ENCODE results near the gene EVA1B.

EVA1B gene

GRCh38 chr1:36320291-36320761 is 3.1 kb downstream of the EVA1B start:
- no peak for DNase-seq (ENCODE audit: low spot score)

DNA sequence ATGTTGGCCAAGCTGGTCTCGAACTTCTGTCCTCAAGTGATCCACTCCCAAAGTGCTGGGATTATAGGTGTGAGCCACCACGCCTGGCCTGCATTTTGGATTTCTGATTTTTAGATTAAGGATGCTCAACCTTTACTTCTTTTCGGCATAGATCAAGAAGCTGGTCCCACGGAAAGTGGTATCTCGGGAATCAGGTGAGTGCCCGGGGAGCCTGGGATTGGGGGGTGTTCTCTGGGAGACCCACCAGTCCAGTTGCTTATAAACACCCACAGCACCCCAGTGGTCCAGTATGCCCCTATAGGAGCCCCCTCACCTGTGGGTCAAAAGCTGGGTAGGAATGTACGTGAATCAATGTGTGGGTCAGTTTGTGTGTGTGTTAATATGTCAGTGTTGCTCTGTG is 14.0 kb downstream of the EVA1B start:
- no peak for DNase-seq (ENCODE audit: low spot score)

DNA sequence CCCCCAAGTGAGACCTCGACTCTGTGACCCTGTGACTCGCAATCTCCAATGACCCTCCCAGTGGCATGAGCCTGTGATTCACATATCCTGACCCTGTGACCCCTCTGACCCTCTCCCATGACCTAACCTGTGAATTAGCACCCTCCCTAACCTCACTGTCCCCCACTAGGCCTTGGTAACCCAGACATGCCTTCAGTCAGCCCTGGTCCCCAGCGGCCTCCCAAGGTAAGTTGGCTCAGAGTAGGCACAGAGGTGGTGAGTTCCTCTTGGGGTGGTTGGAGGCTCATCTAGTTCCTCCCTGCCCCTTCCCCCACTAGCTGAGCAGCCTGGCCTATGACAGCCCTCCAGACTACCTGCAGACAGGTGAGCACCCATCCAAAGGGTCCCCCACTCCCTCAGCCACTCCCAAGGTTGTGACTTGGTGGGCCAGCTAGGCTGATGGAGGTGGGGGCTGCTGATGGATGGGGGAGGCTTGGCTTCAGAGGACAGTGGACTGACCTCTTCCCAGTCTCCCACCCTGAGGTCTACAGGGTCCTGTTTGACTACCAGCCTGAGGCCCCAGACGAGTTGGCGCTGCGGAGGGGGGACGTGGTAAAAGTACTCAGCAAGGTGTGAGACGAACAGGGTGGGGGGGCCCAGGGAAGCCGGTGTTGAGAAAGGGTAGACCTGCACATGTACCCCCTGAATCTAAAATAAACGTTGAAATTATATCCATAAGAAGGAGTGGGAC is 15.7 kb downstream of the EVA1B start:
- DNase-seq (ENCODE audit: low spot score) = no peak

DNA sequence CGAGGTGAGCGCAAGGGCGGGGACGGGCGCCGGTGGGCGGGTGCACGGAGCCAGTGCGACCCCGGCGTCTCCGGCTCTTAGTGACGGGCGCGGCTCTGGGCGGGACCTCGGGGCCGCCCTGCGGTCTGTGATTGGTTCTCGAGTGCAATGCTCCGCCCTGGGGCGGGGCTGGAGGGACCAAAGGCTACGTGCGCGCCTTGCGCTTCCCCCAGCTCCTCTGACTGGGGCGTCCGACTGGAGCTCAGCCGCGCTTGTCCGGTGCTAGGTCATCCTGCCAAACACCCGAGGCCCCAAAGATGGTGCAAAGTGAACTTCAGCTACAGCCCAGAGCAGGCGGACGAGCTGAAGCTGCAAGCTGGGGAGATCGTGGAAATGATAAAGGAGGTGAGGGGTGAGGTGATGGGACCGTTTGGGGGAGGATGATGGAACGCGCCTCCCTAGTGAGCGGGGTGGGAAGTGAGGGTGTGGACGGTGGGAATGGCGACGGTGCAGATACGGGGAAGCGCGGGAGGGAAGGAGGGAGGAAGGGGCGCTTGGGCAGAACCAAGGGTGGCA is 16.5 kb downstream of the EVA1B start:
- DNase-seq (ENCODE audit: low spot score) = peak; percentile 89

DNA sequence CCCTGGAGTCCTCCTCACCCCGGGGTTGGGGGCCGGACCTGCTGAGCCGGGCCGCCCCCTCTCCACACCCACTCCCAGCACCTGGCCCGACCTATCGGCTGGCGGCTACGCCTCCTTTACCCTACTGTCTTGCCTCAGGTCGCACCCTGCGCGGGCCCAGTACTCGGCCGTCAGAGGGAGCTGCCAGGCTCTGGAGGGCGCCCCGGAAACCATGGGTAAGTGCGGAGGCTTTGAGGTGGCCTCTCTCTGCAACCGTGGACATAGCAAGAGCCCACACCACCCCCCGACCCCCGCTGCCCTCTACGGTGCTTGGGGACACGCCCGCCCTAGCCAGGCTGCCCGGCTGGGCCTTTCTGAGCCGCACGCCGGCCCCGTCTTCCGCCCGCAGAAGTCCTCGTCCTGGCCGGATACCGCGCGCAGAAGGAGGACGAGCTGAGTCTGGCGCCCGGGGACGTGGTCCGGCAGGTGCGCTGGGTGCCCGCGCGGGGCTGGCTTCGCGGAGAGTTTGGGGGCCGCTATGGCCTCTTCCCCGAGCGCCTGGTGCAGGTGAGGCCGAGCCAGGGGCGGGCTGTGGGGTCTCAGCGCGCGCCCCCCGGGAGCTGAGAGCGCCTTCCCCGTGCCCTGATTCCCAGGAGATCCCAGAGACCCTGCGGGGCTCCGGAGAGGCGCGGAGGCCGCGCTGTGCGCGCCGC is 17.1 kb downstream of the EVA1B start, which contains the start of gene SH3D21:
Gene SH3D21, plus strand, starts transcription at position 159 of the 692 bp plus-strand sequence. Its CDS starts 53 bp downstream, at position 212.
- DNase-seq (ENCODE audit: low spot score) = peak; percentile 24

GRCh38 chr1:36305915-36306209 is 17.6 kb downstream of the EVA1B start:
- DNase-seq (ENCODE audit: low spot score) = no peak

GRCh38 chr1:36304970-36305914 is 18.2 kb downstream of the EVA1B start:
- no peak for DNase-seq (ENCODE audit: low spot score)

GRCh38 chr1:36304521-36304920 is 18.9 kb downstream of the EVA1B start:
- no peak for DNase-seq (ENCODE audit: low spot score)

GRCh38 chr1:36303650-36304360 is 19.6 kb downstream of the EVA1B start:
- DNase-seq (ENCODE audit: low spot score) = no peak

DNA sequence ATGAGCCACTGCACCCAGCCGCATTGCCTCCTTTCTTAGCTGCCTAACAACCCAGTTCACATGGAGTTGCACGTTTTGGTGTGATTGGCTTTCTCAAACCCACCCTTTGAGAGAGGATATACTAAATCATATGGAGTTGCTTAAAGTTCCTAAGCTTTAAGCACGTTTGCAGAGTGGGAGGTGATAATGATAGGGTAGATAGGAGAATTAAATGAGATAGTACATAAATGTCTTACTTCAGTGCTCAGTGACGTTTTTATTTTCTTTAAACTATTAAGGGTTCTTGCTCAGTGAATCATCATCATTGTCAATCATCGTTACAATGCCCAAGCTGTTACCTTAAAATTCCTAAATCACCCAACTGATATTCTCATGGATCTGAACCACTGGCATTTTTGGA is 20.2 kb downstream of the EVA1B start:
- DNase-seq (ENCODE audit: low spot score) = no peak

- no peak for DNase-seq (ENCODE audit: low spot score)
Observed at GRCh38 chr1:36301220-36301619, 22.2 kb downstream of the EVA1B start.

DNA sequence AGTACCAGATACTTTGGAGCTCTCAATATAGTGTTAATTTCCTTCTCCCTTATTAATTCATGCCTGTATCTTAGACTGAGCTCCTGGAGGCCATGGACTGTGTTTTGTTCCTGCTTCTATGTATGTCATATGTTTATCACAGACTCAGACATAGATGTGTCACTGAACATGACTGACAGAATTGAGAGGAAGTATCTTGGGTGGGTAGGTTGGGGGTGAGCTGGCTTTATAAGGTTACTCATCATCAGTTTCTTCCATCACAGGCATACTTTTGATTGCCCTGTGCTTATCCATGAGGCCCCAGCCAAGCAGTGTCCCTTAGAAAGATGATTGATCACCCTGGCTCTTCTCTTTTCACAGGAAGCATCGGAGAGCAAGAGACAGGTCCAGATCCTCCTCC is 22.9 kb downstream of the EVA1B start:
- DNase-seq (ENCODE audit: low spot score) = peak; percentile 34

DNA sequence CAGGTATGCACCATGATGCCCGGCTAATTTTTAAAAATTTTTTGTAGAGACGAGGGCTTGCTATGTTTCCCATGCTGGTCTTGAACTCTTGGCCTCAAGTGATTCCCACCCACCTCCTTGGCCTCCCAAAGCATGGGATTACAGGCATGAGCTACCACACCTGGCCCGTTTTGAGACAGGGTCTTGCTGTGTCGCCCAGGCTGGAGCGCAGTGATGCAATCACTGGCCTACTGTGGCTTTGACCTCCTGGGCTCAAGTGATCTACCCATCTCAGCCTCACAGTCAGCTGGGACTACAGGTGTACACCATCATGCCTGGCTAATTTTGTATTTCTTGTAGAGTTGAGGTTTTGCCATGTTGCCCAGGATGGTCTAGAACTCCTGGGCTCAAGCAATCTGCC is 24.8 kb downstream of the EVA1B start:
- DNase-seq (ENCODE audit: low spot score) = no peak

DNA sequence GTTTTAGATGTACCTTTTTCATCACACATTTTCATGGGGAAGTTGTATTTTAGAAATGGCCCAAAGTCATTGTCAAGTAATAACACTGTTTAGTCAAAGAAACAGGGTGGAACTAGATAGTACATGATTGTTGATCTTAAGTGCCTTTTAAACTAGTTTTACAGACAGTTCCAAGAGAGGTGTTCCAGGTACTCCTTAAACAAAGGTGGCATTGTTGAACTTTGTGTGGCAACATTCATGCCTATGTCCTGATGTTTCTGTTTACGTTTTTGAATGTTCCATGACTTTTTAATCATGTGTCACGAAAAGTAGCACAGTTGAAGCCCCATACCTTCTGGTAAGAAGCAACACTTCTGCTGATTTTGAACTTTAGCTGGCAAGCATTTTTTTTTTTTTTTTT is 26.4 kb downstream of the EVA1B start:
- DNase-seq (ENCODE audit: low spot score) = no peak

GRCh38 chr1:36295390-36295789 is 28.1 kb downstream of the EVA1B start:
- DNase-seq (ENCODE audit: low spot score) = no peak

- no peak for DNase-seq (ENCODE audit: low spot score)
Observed at GRCh38 chr1:36287595-36287994, 35.9 kb downstream of the EVA1B start.

GRCh38 chr1:36286802-36287201 is 36.6 kb downstream of the EVA1B start:
- DNase-seq (ENCODE audit: low spot score) = no peak

GRCh38 chr1:36285443-36286101 is 37.9 kb downstream of the EVA1B start:
- peak; percentile 89 for DNase-seq (ENCODE audit: low spot score)

DNA sequence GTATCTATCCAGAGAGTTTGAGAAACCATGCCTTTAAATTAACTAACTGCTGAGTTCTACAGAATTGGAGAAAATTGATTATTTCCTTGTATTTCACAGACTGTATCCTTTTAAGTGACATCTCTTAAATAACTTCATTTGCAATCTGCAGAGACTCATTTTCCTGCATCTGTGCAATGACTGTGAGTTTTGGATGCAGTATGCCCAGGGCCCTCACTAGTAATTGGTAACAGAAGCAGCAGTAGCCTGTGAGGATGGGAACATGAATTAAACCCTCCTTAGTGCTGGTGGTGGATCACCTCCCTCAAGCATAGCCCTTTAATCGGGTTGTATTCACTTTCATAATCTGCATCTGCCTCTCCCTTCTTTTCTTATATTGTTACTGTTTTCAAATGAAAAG is 38.9 kb downstream of the EVA1B start:
- DNase-seq (ENCODE audit: low spot score) = no peak

DNA sequence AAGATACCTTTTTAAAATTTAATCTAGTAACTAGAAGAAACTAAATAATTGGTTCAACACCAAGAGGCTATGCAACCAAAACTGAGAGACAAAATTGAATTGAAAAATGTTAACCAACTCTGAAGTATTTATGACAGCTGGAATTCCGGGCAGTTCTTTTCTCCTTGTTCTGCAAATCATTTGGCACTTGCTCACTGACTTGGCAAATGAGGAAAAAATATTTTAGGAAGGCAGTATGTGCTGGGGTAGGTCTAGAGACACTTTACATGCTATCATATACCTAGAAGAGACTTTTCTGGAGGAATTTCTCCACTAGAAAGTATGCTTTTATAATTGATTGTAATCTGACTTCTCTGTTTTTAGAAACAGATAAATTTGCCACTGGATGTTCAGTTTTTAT is 39.4 kb downstream of the EVA1B start:
- no peak for DNase-seq (ENCODE audit: low spot score)

DNA sequence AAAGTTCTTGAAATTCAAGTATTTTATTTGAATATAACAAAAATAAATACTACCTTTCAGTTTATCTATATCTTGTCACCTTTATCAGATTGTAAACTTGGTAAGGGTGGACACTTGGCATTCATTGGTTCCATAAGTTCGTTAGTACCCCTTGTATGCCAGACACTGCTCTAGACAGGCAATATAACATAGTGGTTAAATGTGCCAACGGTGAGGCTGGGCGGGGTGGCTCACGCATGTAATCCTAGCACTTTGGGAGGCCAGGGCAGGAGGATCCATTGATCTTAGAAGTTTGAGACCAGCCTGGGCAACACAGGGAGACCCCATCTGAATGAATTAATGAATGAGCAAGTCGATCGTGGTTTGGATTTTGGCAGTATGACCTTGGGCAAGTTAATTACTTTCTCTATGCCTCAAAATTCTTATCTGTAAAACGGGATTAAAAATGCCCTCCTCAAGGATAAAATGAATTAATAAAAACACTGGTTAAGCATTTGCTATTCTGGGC is 43.6 kb downstream of the EVA1B start:
- DNase-seq (ENCODE audit: low spot score) = no peak

Measured in hematopoietic multipotent progenitor cell treated with erythropoietin and hydrocortisone succinate and interleukin-3 and kit ligand, for 15 days (in vitro differentiated cells).